ENCODE data around the gene GOLGA6L25.
"Not testable (repeated sequence)": the region's sequence is repeated elsewhere in the genome, so short reads cannot be mapped to it uniquely, and the experiment has no call there.

The GOLGA6L25 gene

DNA sequence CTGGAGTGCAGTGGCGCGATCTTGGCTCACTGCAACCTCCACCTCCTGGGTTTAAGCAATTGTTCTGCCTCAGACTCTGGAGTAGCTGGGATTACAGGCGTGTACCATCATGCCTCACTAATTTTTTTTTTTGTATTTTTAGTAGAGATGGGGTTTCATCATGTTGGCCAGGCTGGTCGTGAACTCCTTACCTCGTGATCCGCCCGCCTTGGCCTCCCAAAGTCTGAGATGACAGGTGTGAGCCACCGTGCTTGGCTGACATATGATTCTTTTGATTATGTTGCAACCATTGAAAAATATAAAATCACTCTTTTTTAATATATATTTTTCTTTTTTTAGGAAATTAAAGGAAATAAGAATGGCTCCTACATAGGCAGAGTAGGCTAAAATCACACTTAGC is 44.8 kb downstream of the GOLGA6L25 start:
- not testable (repeated sequence) for H3K36me3 ChIP-seq (ENCODE audit: control insufficient read depth, insufficient read depth, low read length); H3K27me3 ChIP-seq (ENCODE audit: control insufficient read depth, insufficient read depth, low read length); H3K4me3 ChIP-seq (ENCODE audit: low read length); H3K4me1 ChIP-seq (ENCODE audit: control insufficient read depth, insufficient read depth, low read length); H3K9ac ChIP-seq (ENCODE audit: low read length); H3K9me3 ChIP-seq (ENCODE audit: control insufficient read depth, low read length)

DNA sequence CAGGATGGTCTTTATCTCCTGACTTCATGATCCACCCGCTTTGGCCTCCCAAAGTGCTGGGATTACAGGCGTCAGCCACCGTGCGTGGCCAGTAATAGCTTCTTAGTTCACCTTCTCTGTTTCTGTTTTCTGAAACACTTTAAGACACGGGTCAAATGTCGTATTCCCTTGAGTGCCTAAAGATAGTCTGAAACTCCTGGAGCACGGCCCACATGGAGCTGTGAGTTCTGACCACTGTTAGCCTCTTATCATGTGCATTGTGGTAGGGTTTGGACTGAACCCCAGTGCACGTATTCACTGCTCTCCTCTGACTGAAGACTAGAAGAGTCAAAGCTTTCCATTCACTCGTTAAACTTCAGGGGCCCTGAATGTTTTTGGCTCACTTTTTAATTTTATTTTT is 48.8 kb downstream of the GOLGA6L25 start:
- H3K27me3 ChIP-seq (ENCODE audit: control insufficient read depth, insufficient read depth, low read length); H3K4me1 ChIP-seq (ENCODE audit: control insufficient read depth, insufficient read depth, low read length); H3K4me3 ChIP-seq (ENCODE audit: low read length); H3K9me3 ChIP-seq (ENCODE audit: control insufficient read depth, low read length); H3K36me3 ChIP-seq (ENCODE audit: control insufficient read depth, insufficient read depth, low read length); H3K9ac ChIP-seq (ENCODE audit: low read length): not testable (repeated sequence)

All from mucosa of stomach (tissue), 1 donor.